Psoas muscle (tissue), 8 donors: ENCODE data around the gene PHLDA1. TPM values are rescaled to one million over a fixed set of nuclear protein-coding genes. Genes with fewer than 3 reads are reported as not detected.

Source experiments
- ATAC-seq, 4 donors: fragments of 200-7000 bp; cut with Tn5 transposase; one replicate each; pipeline ENCODE4 v1.9.1; 2020; ENCODE audit warnings: moderate library complexity in 3 of 4, mild to moderate bottlenecking in 2 of 4
- DNase-seq, 2 donors: peaks; one replicate each; pipeline ENCODE4 v3.0.0-alpha.2; 2020
- H3K27ac ChIP-seq: fragments of 200-600 bp; one replicate; pipeline ENCODE4 v1.8.0; 2022
- H3K27me3 ChIP-seq, 3 donors: fragments of 200-600 bp in 1 of 3; one replicate each; pipeline versions ENCODE4 v1.6.1 to v1.8.0; 2013 to 2022; ENCODE audit warnings: low read length in 2 of 3, mild to moderate bottlenecking in 2 of 3, moderate library complexity in 1 of 3; ENCODE audit not compliant: insufficient read depth in 3 of 3
- H3K36me3 ChIP-seq, 2 donors: fragments of 200-600 bp in 1 of 2; one replicate each; pipeline versions ENCODE4 v1.6.1 to v1.8.0; 2013 to 2022; ENCODE audit warnings: low read depth in 1 of 2, mild to moderate bottlenecking in 1 of 2, moderate library complexity in 1 of 2; ENCODE audit not compliant: insufficient read depth in 1 of 2
- H3K4me1 ChIP-seq: fragments of 200-600 bp; one replicate; pipeline ENCODE4 v1.8.0; 2022
- H3K4me3 ChIP-seq: fragments of 200-600 bp; one replicate; pipeline ENCODE4 v1.8.0; 2022; ENCODE audit warnings: mild to moderate bottlenecking
- H3K9me3 ChIP-seq: fragments of 200-600 bp; one replicate; pipeline ENCODE4 v1.8.0; 2022
- CTCF ChIP-seq: fragments of 200-600 bp; IDR thresholded peaks from one replicate; pipeline ENCODE4 v1.8.0; 2022; ENCODE audit warnings: antibody characterized with exemption
- WGBS, 3 donors: extraction: QIAGEN DNeasy Blood & Tissue Kit; methylation state at CpG; one replicate each; pipeline versions ENCODE4 v1.1.6 to v1.1.7; 2013; 5-methylcytosine and 5-hydroxymethylcytosine counted together
- intact Hi-C, 2 donors: fragments of 100-400 bp; cut with DNase I; formaldehyde crosslinking; loops; one replicate each; pipeline versions ENCODE4 v1.11.0 to v1.14.2; 2022
- long read RNA-seq, 2 donors: library from polyadenylated mRNA; unstranded; transcript quantifications; one replicate each; pipeline ENCODE4 v2.0.0, GENCODE V29; 2021
- polyA plus RNA-seq, 3 donors: library from polyadenylated mRNA; stranded (reverse); fragments of 200-250 nt; gene quantifications; one replicate each; pipeline ENCODE4 v1.2.3, GENCODE V29; 2013
- total RNA-seq, 4 donors: library from RNA; stranded (reverse); fragmentation: NEBNext Ultra II Directional in 2 of 4; extraction: Animal tissue kit (Norgen Biotek cat#: 25700) in 2 of 4; gene quantifications; one replicate each; pipeline versions ENCODE4 v1.2.1 to v1.2.4, GENCODE V29; 2021 to 2023
- donor health status: healthy with polysubstance abuse.
- donor health status: DM: no; HTN: no; CAD: no; lungs with moderate emphysema.
- donor health status: Bipolar disorder and iron deficiency.
- donor health status: healthy.
- donor health status: DM: yes; HTN: yes; CAD: no.
- donor health status: DM: no; HTN: no; CAD: no.
- donor health status: DM: no; HTN: no; CAD: no.
- donor health status: DM: yes; HTN: yes; CAD: no.

The PHLDA1 gene
- total RNA-seq = 1 to 10 TPM; 2.2 to 3.7 (median 3.1) TPM
- 10 to 100 TPM in 1 of 3 donors, 1 to 10 TPM in 1, under 1 TPM in 1; 0.73 to 35.6 (median 3.5) TPM for polyA plus RNA-seq
- long read RNA-seq, donor 1, full-length matches to known transcripts = 8 of 8 reads
- long read RNA-seq, donor 1, partial matches to known transcripts = 0 of 8 reads
- long read RNA-seq, donor 1, other reads (novel, unspliced or antisense) = 0 of 8 reads
- long read RNA-seq, donor 2, full-length matches to known transcripts = 7 of 7 reads
- long read RNA-seq, donor 2, partial matches to known transcripts = 0 of 7 reads
- long read RNA-seq, donor 2, other reads (novel, unspliced or antisense) = 0 of 7 reads

GRCh38 chr12:76031414-76032042, at the start of gene PHLDA1:
TSS of gene PHLDA1 (minus strand) at chr12:76031776.
- peak; percentile 83 to 94 (median 88) for ATAC-seq
- DNase-seq = peak; percentile 95 to 96
- H3K4me3 ChIP-seq = peak within 1 kb of the TSS; percentile 84
- no peaks in the 10 kb centered on the region for H3K36me3 ChIP-seq
- H3K9me3 ChIP-seq = no peaks in the 10 kb centered on the region
- peaks cover 6% of the 10 kb centered on the region for H3K4me1 ChIP-seq
- peak within 1 kb of the TSS; percentile 88 for H3K27ac ChIP-seq
- peak; percentile 53 for TF ChIP-seq CTCF
- intact Hi-C loops = loop anchor here in 1 of 2 donors (5.0 to 10.0 kb wide), 3 partner anchors 307 to 519 kb away; partner anchors contain the start of gene KRR1
- 0% methylated on average over 52 to 67 of the region's 67 CpGs for WGBS, 3 donors
- peaks cover 0 to 36% (median 3%) of the 10 kb centered on the region in 3 donors for H3K27me3 ChIP-seq

GRCh38 chr12:76080729-76081415, 49.3 kb upstream of the PHLDA1 start:
- Histone ChIP-seq H3K4me3 (no peak overlapping the region), H3K27me3 (no peaks in the 10 kb centered on the region)
- no peak for TF ChIP-seq CTCF

GRCh38 chr12:76080017-76080728, 48.6 kb upstream of the PHLDA1 start:
- no peaks in the 10 kb centered on the region for H3K27me3 ChIP-seq
- H3K27ac ChIP-seq = no peak overlapping the region
- H3K36me3 ChIP-seq = no peaks in the 10 kb centered on the region
- intact Hi-C loops = loop anchor here (5.0 to 10.0 kb wide), 4 partner anchors 267 to 485 kb away; partner anchors contain the start of gene BBS10 (in 2 of the 2)
- no peak for ATAC-seq
- DNase-seq = no peak
- WGBS, 3 donors = 91 to 92% (median 91%) methylated on average over 2 of the region's 2 CpGs
- TF ChIP-seq CTCF = no peak
- H3K4me1 ChIP-seq = peaks cover 23% of the 10 kb centered on the region
- H3K4me3 ChIP-seq = no peak overlapping the region
- peaks cover 8% of the 10 kb centered on the region for H3K9me3 ChIP-seq

More at GRCh38 chr12:76080729-76081415, 49.3 kb upstream of the PHLDA1 start:
- Histone ChIP-seq H3K36me3 (no peaks in the 10 kb centered on the region), H3K27ac (no peak overlapping the region), H3K4me1 (peaks cover 17% of the 10 kb centered on the region), H3K9me3 (peaks cover 8% of the 10 kb centered on the region)
- ATAC-seq (no peak), DNase-seq (no peak)
- intact Hi-C loops = loop anchor here (5.0 to 10.0 kb wide), 4 partner anchors 266 to 484 kb away; partner anchors contain the start of gene BBS10 (in 2 of the 2)
- WGBS, 3 donors = 83 to 87% (median 84%) methylated on average over 6 of the region's 6 CpGs

- no peak for DNase-seq
- WGBS, 3 donors = 90 to 95% (median 94%) methylated on average over 2 of the region's 2 CpGs
- intact Hi-C loops = no loop called here
- peaks cover 8% of the 10 kb centered on the region for H3K9me3 ChIP-seq
- H3K4me3 ChIP-seq = no peak overlapping the region
- H3K27ac ChIP-seq = no peak overlapping the region
- H3K27me3 ChIP-seq = no peaks in the 10 kb centered on the region
- peaks cover 37% of the 10 kb centered on the region for H3K4me1 ChIP-seq
- H3K36me3 ChIP-seq = no peaks in the 10 kb centered on the region
- ATAC-seq = no peak
- TF ChIP-seq CTCF = no peak
These were observed 47.2 kb upstream of the PHLDA1 start for GRCh38 chr12:76078748-76079147.
